Activated B cell treated with CpG ODN at 0.5 μM for 24 hours (primary cell): ENCODE measurements around the gene SACM1L. TPM values are rescaled to one million over a fixed set of nuclear protein-coding genes. Genes with fewer than 3 reads are reported as not detected.
"Not testable (repeated sequence)": the region's sequence is repeated elsewhere in the genome, so short reads cannot be mapped to it uniquely, and the experiment has no call there.

Experiments
- ATAC-seq: fragments of 200-7000 bp; cut with Tn5 transposase; one replicate; pipeline ENCODE4 v1.10.0; 2021; ENCODE audit warnings: low read depth, mild to moderate bottlenecking, moderate library complexity
- CTCF ChIA-PET: fragments of 350-600 bp; sonication (Branson Sonifier 250); formaldehyde crosslinking; loops from one replicate; lab custom pipeline; 2021; ENCODE audit warnings: antibody characterized with exemption; lab: Charles Lee
- POLR2A ChIA-PET: fragments of 350-600 bp; sonication (Branson Sonifier 250); formaldehyde crosslinking; loops from one replicate; lab custom pipeline; 2021; ENCODE audit warnings: antibody characterized with exemption; lab: Charles Lee
- DNase-seq: peaks from one replicate; pipeline ENCODE4 v3.0.0; 2022
- H3K27ac Mint-ChIP-seq: one replicate; pipeline ENCODE4 v1.8.0; 2020; ENCODE audit warnings: mixed read lengths
- H3K27me3 Mint-ChIP-seq: one replicate; pipeline ENCODE4 v1.8.0; 2021; ENCODE audit warnings: mixed read lengths
- H3K36me3 Mint-ChIP-seq: one replicate; pipeline ENCODE4 v1.8.0; 2021; ENCODE audit warnings: low read depth, mixed read lengths
- H3K4me1 Mint-ChIP-seq: one replicate; pipeline ENCODE4 v1.8.0; 2021; ENCODE audit warnings: mixed read lengths
- H3K4me3 Mint-ChIP-seq: one replicate; pipeline ENCODE4 v1.8.0; 2020; ENCODE audit warnings: mild to moderate bottlenecking, mixed read lengths
- H3K9me3 Mint-ChIP-seq: one replicate; pipeline ENCODE4 v1.8.0; 2020; ENCODE audit warnings: mixed read lengths
- intact Hi-C: fragments of 100-400 bp; cut with micrococcal nuclease; formaldehyde crosslinking; loops from one replicate; pipeline ENCODE4 v1.15.1; 2024
- total RNA-seq: library from RNA; stranded (reverse); gene quantifications from 2 replicates; pipeline ENCODE4 v1.2.3, GENCODE V29; 2022
- TF ChIP-seq, protein P1 (sequence below): fragments of 200-600 bp; IDR thresholded peaks from one replicate; pipeline ENCODE4 v1.8.0; 2022; ENCODE audit warnings: antibody characterized with exemption, mild to moderate bottlenecking

Gene SACM1L
- total RNA-seq, 1 donor from 2014 or later: 55.5 TPM

DNA sequence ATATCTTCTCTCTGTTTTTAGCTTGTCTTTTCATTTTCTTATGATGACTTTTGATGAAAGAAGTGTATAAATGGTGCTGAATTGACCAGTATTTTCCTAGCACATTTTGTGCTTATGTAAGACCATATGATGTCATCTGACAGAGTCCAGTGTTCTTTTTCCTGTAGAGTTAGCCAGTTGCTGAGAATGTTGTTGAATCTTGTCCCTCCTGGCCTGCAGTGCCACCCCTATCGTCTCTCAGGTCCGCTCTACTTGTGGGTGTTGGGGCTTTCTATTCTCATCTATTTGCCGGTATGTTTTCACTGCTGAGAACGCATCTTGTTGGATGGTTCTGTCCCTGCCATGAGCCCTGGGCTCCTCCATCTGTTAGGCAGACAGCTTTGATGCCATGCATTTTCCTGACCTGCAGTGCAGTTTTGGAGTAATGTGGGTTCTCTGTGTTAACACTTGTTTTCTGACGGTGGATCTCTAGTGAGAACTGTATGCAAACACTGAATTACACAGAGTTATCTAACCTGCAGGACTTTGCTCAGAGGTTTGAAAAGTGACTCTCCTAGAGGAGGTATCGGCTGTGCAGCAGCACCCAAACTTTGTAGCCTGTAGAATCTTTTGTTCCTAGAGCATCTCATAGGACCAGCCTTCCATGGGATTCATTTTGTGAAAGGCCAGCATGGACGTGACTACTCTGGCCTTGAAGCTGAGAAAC lies 62.5 kb downstream of the SACM1L start:
- no peak overlapping the region for H3K4me3 Mint-ChIP-seq
- no peak overlapping the region for H3K27ac Mint-ChIP-seq
- peaks cover 5% of the 10 kb centered on the region for H3K36me3 Mint-ChIP-seq
- H3K27me3 Mint-ChIP-seq: no peaks in the 10 kb centered on the region
- no peaks in the 10 kb centered on the region for H3K4me1 Mint-ChIP-seq
- no peak for DNase-seq
- intact Hi-C loops: no loop called here
- TF ChIP-seq, protein P1, sequence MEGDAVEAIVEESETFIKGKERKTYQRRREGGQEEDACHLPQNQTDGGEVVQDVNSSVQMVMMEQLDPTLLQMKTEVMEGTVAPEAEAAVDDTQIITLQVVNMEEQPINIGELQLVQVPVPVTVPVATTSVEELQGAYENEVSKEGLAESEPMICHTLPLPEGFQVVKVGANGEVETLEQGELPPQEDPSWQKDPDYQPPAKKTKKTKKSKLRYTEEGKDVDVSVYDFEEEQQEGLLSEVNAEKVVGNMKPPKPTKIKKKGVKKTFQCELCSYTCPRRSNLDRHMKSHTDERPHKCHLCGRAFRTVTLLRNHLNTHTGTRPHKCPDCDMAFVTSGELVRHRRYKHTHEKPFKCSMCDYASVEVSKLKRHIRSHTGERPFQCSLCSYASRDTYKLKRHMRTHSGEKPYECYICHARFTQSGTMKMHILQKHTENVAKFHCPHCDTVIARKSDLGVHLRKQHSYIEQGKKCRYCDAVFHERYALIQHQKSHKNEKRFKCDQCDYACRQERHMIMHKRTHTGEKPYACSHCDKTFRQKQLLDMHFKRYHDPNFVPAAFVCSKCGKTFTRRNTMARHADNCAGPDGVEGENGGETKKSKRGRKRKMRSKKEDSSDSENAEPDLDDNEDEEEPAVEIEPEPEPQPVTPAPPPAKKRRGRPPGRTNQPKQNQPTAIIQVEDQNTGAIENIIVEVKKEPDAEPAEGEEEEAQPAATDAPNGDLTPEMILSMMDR: no peak
- CTCF ChIA-PET: no interaction called here
- H3K9me3 Mint-ChIP-seq: no peaks in the 10 kb centered on the region
- POLR2A ChIA-PET: no interaction called here
- ATAC-seq: no peak

DNA sequence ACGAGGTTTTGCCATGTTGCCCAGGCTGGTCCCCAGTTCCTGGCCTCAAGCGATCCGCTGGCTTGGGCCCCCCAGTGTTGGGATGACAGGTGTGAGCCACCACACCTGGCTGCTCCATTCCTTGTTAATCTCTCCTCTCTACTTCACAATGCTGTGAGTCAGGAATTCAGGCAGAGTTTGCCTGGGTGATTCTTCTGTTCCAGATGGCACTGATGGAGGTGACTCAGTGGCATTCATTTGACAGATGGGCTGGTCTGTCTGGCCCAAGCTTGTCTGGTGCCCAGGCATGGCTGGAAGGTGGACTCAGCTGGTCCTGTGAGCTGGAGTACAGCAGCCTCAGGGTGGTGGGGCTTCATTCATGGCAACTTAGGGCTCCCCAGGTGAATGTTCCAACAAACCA lies 63.9 kb downstream of the SACM1L start:
- peaks cover 1% of the 10 kb centered on the region for H3K36me3 Mint-ChIP-seq
- POLR2A ChIA-PET: no interaction called here
- CTCF ChIA-PET: no interaction called here
- no peak for DNase-seq
- no peak for ATAC-seq
- H3K9me3 Mint-ChIP-seq: no peaks in the 10 kb centered on the region
- H3K27ac Mint-ChIP-seq: no peak overlapping the region
- H3K4me1 Mint-ChIP-seq: no peaks in the 10 kb centered on the region
- H3K27me3 Mint-ChIP-seq: no peaks in the 10 kb centered on the region
- H3K4me3 Mint-ChIP-seq: no peak overlapping the region
- intact Hi-C loops: no loop called here
- TF ChIP-seq, protein P1: no peak

DNA sequence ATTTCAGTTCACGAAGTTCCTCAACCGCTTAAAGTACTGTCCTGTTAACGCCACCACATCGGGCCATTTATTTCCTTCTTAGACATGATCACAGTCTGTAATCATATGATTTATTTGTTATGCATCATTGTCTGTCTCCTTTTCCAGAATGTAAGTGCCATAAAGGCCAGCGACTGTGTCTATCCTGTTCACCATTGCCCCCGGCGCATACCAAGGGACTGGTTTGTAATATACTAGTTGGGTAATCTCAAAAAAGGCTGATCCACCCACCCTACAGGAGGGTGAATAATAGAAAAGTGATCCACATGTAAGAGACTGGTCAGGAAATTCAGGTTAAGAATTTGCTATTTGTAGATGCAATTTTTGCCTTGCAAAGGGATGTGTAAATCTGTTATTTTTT lies 65.3 kb downstream of the SACM1L start:
- Mint-ChIP-seq H3K27ac (no peak overlapping the region), H3K36me3 (no peaks in the 10 kb centered on the region), H3K4me1 (no peaks in the 10 kb centered on the region), H3K27me3 (no peaks in the 10 kb centered on the region), H3K9me3 (no peaks in the 10 kb centered on the region), H3K4me3 (no peak overlapping the region)
- DNase-seq: no peak
- ATAC-seq: no peak
- intact Hi-C loops: no loop called here
- CTCF ChIA-PET: no interaction called here
- TF ChIP-seq, protein P1: no peak
- POLR2A ChIA-PET: no interaction called here

DNA sequence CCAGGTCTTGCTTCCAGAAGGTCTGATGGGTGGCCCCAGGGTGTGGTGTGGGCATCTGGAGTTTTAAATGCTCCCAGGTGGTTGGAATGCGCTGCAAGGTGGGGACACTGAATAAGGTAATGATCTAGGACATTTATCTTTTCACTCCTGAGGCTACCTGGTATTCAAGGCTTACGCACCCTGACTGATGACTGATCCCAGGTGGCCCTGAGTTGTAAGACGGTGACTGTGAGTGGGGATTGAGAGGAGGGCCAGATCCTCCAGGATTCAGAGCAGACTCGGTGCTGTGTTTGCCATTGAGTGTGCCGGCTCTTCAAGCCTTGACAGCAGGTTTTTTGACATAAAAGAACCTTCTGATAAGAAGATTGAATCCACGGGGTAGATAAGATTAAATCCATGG lies 66.9 kb downstream of the SACM1L start:
- intact Hi-C loops: no loop called here
- TF ChIP-seq, protein P1: no peak
- no peak overlapping the region for H3K27ac Mint-ChIP-seq
- H3K27me3 Mint-ChIP-seq: no peaks in the 10 kb centered on the region
- no peaks in the 10 kb centered on the region for H3K9me3 Mint-ChIP-seq
- ChIA-PET POLR2A (no interaction called here), CTCF (no interaction called here)
- H3K36me3 Mint-ChIP-seq: no peaks in the 10 kb centered on the region
- ATAC-seq (no peak), DNase-seq (no peak)
- no peaks in the 10 kb centered on the region for H3K4me1 Mint-ChIP-seq
- H3K4me3 Mint-ChIP-seq: no peak overlapping the region

DNA sequence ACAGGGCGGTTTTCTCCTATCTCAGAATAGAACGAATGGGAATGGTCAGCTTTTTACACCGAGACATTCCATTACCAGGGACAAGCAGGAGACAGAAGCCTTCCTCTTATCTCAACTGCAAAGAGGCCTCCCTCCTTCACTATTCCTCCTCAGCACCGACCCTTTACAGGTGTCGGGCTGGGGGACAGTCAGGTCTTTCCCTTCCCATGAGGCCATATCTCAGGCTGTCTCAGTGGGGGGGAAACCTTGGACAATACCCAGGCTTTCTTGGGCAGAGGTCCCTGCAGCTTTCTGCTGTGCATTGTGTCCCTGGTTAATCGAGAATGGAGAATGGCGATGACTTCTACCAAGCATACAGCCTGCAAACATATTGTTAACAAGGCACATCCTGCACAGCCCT lies 67.9 kb downstream of the SACM1L start:
- ATAC-seq, H3K4me1 Mint-ChIP-seq, H3K27ac Mint-ChIP-seq, intact Hi-C loops, H3K9me3 Mint-ChIP-seq, DNase-seq, POLR2A ChIA-PET, H3K36me3 Mint-ChIP-seq, H3K4me3 Mint-ChIP-seq, H3K27me3 Mint-ChIP-seq, CTCF ChIA-PET: not testable (repeated sequence)

DNA sequence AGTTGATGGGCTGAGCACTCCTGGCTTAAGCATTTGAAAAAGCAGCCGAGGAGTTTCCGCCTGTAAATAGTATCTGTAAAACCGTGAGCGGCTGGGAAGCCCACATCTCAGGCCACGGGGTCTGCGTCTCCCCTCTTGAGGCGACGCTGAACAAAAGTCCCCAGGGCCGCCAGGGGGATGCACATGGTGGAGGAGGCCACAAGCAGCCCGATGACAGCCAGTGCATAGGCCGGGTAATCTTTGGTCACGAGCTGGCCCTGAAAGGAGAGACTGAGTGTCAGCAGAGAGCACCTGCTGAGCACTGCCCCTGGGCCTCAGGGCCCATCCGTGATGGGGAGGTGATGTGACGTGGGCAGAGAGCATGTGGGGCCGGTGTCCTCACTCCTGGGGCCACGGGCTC lies 69.7 kb downstream of the SACM1L start:
- no peaks in the 10 kb centered on the region for H3K27me3 Mint-ChIP-seq
- no peak overlapping the region for H3K4me3 Mint-ChIP-seq
- H3K4me1 Mint-ChIP-seq: peaks cover 3% of the 10 kb centered on the region
- H3K27ac Mint-ChIP-seq: no peak overlapping the region
- ATAC-seq: no peak
- ChIA-PET CTCF (interaction anchor here (1.0 to 4.9 kb wide), 2 partner anchors 171 to 320 kb away, joined by 3 to 50 read pairs; no protein-coding TSS in a partner anchor), POLR2A (no interaction called here)
- intact Hi-C loops: no loop called here
- TF ChIP-seq, protein P1: no peak
- H3K9me3 Mint-ChIP-seq: no peaks in the 10 kb centered on the region
- no peaks in the 10 kb centered on the region for H3K36me3 Mint-ChIP-seq
- DNase-seq: no peak
